ENCODE results near the gene EXT2. TPM values are rescaled to one million over a fixed set of nuclear protein-coding genes. Genes with fewer than 3 reads are reported as not detected.

EXT2 gene
- total RNA-seq, 2 donors from 2014 or later: 47.7 to 60.3 TPM

DNA sequence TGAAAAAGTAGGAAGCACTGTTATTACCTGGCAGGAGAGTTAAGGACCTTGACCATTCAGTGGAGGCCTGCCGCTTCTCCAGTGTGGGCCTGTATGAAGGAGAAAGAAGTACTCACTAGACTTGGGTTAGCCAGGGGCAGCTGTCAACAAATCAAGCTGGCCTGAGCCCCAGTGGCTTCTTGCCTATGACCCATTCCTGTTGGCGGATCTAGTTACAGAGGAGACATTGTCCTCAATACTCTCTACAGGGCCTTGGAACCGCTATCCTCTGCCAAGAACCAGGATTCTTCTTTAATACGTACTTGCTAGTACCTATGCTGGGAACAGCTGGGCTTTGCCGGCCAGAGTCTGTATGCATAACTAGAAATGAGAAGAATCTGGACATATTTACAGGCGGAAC, 146.4 kb downstream of the EXT2 start:
- H3K27me3 ChIP-seq (ENCODE audit: control insufficient read depth, insufficient read depth, low read length, poor library complexity, severe bottlenecking): no peaks in the 10 kb centered on the region
- Mint-ChIP-seq H3K36me3 (ENCODE audit: low read depth) (peaks cover 22% of the 10 kb centered on the region), H3K27me3 (ENCODE audit: insufficient read depth) (no peaks in the 10 kb centered on the region), H3K4me3 (no peak overlapping the region), H3K27ac (peak overlapping the region; percentile 78), H3K9me3 (no peaks in the 10 kb centered on the region), H3K4me1 (peaks cover 38% of the 10 kb centered on the region)
- no peak overlapping the region for H3K9ac ChIP-seq (ENCODE audit: extremely low read depth, low read length, poor library complexity, severe bottlenecking)
- no peak overlapping the region for H3K27ac ChIP-seq (ENCODE audit: low read depth, low read length)
- peaks cover 31% of the 10 kb centered on the region for H3K4me1 ChIP-seq (ENCODE audit: control insufficient read depth, insufficient read depth, low read length)
- TF ChIP-seq, protein P1, sequence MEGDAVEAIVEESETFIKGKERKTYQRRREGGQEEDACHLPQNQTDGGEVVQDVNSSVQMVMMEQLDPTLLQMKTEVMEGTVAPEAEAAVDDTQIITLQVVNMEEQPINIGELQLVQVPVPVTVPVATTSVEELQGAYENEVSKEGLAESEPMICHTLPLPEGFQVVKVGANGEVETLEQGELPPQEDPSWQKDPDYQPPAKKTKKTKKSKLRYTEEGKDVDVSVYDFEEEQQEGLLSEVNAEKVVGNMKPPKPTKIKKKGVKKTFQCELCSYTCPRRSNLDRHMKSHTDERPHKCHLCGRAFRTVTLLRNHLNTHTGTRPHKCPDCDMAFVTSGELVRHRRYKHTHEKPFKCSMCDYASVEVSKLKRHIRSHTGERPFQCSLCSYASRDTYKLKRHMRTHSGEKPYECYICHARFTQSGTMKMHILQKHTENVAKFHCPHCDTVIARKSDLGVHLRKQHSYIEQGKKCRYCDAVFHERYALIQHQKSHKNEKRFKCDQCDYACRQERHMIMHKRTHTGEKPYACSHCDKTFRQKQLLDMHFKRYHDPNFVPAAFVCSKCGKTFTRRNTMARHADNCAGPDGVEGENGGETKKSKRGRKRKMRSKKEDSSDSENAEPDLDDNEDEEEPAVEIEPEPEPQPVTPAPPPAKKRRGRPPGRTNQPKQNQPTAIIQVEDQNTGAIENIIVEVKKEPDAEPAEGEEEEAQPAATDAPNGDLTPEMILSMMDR (conservative IDR thresholded peaks at IDR 0.05): no peak
- H3K9me3 ChIP-seq (ENCODE audit: control insufficient read depth, low read length): no peaks in the 10 kb centered on the region
- no peak for DNase-seq
- 93 to 94% methylated on average over 3 to 6 of the region's 6 CpGs for WGBS, 2 experiments (ENCODE audit: insufficient coverage in 1 of 2, insufficient read length in 1 of 2)
- peaks cover 9% of the 10 kb centered on the region for H3K36me3 ChIP-seq (ENCODE audit: control insufficient read depth, insufficient read depth, low read length)
- H3K4me3 ChIP-seq (ENCODE audit: low read length): no peak overlapping the region

DNA sequence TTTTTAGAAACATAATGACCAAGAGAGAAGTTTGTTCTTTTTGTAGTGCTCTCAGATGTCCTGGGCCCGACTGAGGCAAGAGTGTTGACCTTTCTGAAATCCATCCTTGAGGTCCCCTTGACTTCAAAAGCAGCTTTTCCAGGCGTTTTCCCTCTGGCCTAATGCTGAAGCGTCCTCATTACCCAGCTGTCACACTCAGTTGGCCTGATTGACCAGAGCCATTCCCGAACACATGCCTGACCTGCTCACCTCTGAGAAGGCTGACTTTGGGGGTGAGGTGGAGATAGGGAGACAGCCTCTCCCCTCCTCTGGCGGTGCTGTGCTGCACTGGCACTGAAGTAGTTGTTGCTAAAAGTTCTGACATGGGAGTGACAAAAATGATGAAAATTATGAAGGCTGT, 147.6 kb downstream of the EXT2 start:
- peaks cover 38% of the 10 kb centered on the region for H3K4me1 Mint-ChIP-seq
- DNase-seq: peak; percentile 55
- Histone ChIP-seq H3K9me3 (ENCODE audit: control insufficient read depth, low read length) (no peaks in the 10 kb centered on the region), H3K27me3 (ENCODE audit: control insufficient read depth, insufficient read depth, low read length, poor library complexity, severe bottlenecking) (no peaks in the 10 kb centered on the region), H3K36me3 (ENCODE audit: control insufficient read depth, insufficient read depth, low read length) (peaks cover 7% of the 10 kb centered on the region), H3K27ac (ENCODE audit: low read depth, low read length) (no peak overlapping the region), H3K9ac (ENCODE audit: extremely low read depth, low read length, poor library complexity, severe bottlenecking) (no peak overlapping the region), H3K4me1 (ENCODE audit: control insufficient read depth, insufficient read depth, low read length) (peaks cover 31% of the 10 kb centered on the region), H3K4me3 (ENCODE audit: low read length) (no peak overlapping the region)
- H3K36me3 Mint-ChIP-seq (ENCODE audit: low read depth): peaks cover 14% of the 10 kb centered on the region
- no peak overlapping the region for H3K4me3 Mint-ChIP-seq
- WGBS, 2 experiments (ENCODE audit: insufficient coverage in 1 of 2, insufficient read length in 1 of 2): 71 to 79% methylated on average over 1 to 4 of the region's 5 CpGs
- H3K9me3 Mint-ChIP-seq: no peaks in the 10 kb centered on the region
- H3K27me3 Mint-ChIP-seq (ENCODE audit: insufficient read depth): no peaks in the 10 kb centered on the region
- TF ChIP-seq, protein P1 (conservative IDR thresholded peaks at IDR 0.05): no peak
- H3K27ac Mint-ChIP-seq: peak overlapping the region; percentile 93

DNA sequence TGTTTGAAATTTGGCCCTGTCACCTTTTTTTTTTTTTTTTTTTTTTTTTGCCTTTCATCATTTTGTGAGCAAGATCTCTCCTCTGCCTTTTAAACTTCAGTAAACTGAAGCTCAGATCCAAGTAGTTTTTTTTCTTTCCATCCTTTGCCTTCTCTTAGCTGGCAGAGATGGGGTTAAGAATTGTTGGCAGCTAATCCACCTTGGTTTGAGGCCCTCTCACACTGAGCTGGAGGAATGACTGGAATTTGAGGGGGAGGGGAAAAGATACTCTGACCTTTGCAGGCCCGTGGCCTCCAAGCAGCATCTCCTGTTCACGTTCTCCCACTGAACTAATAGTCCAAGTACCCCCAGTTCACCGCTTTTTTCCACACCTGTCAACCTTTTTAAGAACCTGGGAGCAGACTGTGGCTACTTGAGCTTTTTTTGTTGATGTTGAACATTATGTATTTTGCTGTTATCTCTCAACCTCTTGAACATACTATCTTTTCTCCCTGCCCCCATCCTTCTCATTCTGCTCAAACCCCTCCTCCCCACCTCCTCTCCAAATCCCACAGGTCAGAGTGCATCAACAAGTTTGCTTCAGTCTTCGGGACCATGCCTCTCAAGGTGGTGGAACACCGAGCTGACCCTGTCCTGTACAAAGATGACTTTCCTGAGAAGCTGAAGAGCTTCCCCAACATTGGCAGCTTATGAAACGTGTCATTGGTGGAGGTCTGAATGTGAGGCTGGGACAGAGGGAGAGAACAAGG, 148.3 kb downstream of the EXT2 start:
- peaks cover 14% of the 10 kb centered on the region for H3K36me3 Mint-ChIP-seq (ENCODE audit: low read depth)

More for the DNA sequence above, 148.3 kb downstream of the EXT2 start:
- TF ChIP-seq, protein P1 (conservative IDR thresholded peaks at IDR 0.05): no peak
- no peak overlapping the region for H3K27ac ChIP-seq (ENCODE audit: low read depth, low read length)
- H3K9me3 ChIP-seq (ENCODE audit: control insufficient read depth, low read length): no peaks in the 10 kb centered on the region
- H3K9ac ChIP-seq (ENCODE audit: extremely low read depth, low read length, poor library complexity, severe bottlenecking): no peak overlapping the region
- peak overlapping the region; percentile 68 for H3K4me3 ChIP-seq (ENCODE audit: low read length)
- Mint-ChIP-seq H3K4me3 (peak overlapping the region; percentile 36), H3K27me3 (ENCODE audit: insufficient read depth) (no peaks in the 10 kb centered on the region), H3K4me1 (peaks cover 37% of the 10 kb centered on the region), H3K27ac (peak overlapping the region; percentile 93), H3K9me3 (no peaks in the 10 kb centered on the region)
- peak; percentile 89 for DNase-seq
- no peaks in the 10 kb centered on the region for H3K27me3 ChIP-seq (ENCODE audit: control insufficient read depth, insufficient read depth, low read length, poor library complexity, severe bottlenecking)
- H3K4me1 ChIP-seq (ENCODE audit: control insufficient read depth, insufficient read depth, low read length): peaks cover 31% of the 10 kb centered on the region
- peaks cover 7% of the 10 kb centered on the region for H3K36me3 ChIP-seq (ENCODE audit: control insufficient read depth, insufficient read depth, low read length)
- 24 to 34% methylated on average over 2 to 6 of the region's 6 CpGs for WGBS, 2 experiments (ENCODE audit: insufficient coverage in 1 of 2, insufficient read length in 1 of 2)

All from endodermal cell (in vitro differentiated cells).